Stimulated activated CD4-positive, alpha-beta T cell treated with anti-CD3 and anti-CD28 coated beads, Interleukin-4, amount 100 ng/mL, for 4 hours (primary cell): ENCODE measurements around the gene MAN1B1.

Experiments used
- DNase-seq, 2 experiments: peaks; one replicate each; pipeline ENCODE4 v3.0.0-alpha.2; 2020

The MAN1B1 gene

DNA sequence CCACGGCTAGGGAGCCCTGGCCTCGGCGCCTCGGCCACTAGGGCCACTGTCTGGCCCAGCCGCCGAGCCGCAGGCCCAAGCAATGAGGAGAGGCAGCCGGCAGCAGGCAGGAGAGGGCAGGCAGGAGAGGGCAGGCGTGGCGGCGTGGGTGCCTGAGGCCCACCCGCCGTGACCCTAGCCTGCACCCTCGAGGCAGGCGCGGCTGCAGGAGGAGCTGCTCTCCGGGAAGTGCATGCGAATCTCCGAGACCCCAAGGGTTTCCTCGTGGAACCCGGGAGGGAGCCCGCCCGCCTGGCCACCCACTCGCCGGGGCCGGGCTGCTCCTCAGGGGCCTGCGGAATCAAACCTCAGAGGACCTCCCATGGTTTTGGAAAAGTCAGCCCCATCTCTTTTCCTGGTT is 61.5 kb downstream of the MAN1B1 start:
- DNase-seq: no peak

DNA sequence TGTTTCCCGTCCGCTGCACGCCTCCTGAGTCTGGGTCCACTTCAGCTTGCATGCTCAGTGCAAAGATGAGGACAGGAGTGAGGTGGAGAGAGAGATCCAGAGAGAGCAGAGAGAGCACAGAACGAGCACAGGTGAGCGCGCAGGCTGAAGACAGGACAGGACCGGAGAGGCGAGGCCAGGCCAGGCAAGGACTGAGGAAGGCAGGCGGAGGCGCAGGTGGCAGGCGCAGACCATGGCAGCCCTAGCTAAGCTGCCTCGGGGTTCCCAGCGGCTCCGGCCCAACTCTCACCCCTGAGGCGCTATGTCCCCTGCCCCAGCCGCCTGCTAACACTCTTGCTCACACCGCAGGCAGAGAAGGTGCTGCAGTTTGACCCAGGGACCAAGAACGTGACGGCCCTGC is 61.9 kb downstream of the MAN1B1 start:
- no peak for DNase-seq

DNA sequence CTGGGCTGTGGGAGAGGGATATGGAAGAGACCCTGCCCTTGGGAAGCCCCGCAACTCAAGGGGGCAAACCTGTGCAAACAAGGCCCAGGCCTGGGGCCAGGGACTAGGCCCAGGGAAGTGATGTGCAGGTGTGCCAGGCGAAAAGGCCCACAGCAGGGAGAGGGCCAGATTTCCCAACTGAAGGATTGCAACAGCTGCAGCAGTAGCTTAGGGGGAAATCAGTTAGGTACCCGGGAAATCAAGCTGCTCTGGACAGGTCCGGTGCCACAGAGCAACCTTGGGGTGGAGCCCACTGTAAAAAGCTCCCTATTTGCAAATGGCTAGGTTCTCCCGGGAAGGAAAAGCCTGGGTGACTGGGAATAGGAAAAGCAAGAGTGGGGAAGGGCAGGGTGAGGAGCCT is 62.6 kb downstream of the MAN1B1 start:
- no peak for DNase-seq

DNA sequence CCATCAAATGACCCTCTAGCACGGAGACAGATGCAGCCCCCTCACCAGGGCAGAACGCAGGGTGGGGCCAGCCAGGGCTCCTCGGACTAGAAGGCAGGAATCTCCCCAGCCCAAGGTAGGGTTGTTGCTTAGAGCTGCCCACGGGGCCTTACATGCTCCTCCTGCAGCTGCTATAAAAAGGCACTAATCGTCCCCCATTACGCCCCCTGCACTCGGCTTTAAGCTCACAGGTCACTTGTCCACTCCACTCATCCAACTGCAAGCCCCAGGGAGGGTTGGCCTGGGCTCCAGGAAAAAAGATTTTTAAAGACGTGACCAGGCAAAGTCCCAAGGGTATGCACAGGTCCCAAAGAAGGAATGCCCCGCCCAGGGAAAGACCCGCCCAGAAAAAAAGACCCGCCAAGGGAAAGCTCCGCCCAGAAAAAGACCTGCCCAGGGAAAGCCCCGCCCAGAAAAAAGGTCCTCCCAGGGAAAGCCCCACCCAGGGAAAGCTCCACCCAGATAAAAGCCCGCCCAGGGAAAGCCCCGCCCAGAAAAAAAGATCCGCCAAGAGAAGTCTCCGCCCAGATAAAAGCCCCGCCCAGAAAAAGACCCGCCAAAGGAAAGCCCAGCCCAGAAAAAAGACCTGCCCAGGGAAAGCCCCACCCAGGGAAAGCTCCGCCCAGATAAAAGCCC is 63.3 kb downstream of the MAN1B1 start:
- no peak for DNase-seq

DNA sequence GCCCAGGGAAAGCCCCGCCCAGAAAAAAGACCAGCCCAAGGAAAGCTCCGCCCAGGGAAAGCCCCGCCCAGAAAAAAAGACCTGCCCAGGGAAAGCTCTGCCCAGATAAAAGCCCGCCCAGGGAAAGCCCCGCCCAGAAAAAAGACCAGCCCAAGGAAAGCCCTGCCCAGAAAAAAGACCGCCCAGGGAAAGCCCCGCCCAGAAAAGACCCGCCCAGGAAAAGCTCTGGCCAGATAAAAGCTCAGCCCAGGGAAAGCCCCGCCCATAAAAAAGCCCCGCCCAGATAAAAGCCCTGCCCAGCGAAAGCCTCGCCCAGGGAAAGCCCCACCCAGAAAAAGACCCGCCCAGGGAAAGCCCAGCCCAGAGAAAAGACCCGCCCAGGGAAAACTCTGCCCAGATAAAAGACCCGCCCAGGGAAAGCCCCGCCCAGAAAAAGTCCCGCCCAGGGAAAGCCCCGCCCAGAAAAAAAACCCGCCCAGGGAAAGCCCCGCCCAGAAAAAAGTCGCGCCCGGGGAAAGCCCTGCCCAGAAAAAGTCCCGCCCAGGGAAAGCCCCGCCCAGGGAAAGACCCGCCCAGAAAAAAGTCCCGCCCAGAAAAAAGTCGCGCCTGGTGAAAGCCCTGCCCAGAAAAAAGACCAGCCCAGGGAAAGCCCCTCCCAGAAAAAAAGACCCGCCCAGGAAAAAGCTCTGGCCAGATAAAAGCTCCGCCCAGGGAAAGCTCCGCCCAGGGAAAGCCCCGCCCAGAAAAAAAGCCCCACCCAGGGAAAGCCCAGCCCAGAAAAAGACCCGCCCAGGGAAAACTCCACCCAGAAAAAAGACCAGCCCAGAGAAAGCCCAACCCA is 64.1 kb downstream of the MAN1B1 start:
- peak; percentile 18 to 45 for DNase-seq

DNA sequence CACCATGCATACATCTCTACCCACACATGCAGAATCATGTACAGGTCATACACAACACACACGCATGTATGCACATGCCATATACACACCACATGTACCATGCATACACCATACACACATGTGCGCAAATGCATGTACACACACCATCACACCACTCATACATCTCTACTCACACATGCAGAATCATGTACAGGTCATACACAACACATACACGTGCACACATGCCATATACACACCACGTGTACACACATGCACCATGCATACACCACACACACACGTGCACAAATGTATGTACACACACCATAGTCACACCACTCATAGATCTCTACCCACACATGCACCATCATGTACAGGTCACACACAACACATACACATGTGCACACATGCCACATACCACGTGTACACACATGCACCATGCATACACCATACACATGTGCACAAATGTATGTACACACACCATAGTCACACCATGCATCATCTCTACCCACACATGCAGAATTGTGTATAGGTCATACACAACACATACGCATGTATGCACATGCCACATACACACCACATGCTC is 66.1 kb downstream of the MAN1B1 start:
- DNase-seq: no peak

DNA sequence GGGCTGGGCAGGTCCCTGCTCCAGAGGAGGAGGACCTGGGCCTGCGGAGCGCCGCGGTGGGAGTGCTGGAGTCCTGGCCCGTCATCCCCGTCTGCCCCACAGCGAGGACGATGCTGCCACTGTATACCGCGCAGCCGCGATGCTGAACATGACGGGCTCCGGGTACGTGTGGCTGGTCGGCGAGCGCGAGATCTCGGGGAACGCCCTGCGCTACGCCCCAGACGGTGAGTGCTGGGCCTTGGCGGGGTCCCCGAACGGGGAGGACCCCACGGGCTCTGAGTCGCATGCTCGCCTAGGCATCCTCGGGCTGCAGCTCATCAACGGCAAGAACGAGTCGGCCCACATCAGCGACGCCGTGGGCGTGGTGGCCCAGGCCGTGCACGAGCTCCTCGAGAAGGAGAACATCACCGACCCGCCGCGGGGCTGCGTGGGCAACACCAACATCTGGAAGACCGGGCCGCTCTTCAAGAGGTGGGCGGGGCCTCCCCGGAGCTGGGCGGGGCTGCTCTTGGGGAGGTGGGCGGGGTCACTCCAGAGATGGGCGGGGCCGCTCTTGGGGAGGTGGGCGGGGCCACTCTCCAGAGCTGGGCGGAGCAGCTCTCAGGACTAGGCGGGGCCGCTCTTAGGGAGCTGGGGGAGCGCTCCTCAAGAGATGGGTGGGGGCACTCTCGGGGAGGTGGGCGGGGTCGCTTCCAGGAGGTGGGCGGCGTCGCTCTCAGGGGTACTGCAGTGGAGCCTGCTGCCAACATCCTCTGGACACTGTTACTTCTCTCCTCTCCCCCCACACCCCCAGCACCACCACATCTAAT is 70.0 kb downstream of the MAN1B1 start:
- DNase-seq: peak; percentile 65 to 83

DNA sequence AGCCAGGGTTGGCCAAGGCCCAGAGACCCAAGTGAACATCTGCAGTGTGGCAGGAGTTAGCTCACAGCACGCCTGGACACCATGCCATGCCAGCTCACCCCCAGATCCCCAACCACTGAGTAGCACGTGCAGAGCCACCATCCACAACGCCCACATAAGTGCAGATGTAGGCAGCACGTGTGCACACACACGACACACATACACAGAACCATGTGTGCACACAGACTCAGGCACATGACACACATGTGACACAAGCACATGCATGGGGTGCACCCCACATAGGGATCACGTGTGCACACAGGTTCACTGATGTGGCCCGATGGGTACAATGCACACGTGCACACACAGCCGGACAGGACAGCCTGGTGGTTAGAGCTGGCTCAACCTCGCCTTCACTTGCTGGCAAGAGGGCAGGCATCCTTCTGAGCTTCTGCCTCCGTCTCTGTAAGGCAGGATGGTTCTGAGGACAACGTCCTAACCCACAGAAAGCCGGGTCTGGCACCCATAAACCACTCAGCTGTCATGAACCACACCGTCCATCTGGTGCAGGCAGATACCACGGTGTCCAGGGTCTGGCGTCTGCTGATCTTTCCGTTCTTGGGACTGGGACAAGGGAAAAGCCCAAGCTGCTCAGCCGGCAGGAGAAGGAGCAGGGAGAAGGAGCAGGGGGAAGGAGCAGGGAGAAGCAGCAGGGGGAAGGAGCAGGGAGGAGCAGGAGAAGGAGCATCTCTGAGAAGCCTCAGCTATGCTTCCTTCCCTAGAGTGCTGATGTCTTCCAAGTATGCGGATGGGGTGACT is 71.0 kb downstream of the MAN1B1 start:
- DNase-seq: no peak

DNA sequence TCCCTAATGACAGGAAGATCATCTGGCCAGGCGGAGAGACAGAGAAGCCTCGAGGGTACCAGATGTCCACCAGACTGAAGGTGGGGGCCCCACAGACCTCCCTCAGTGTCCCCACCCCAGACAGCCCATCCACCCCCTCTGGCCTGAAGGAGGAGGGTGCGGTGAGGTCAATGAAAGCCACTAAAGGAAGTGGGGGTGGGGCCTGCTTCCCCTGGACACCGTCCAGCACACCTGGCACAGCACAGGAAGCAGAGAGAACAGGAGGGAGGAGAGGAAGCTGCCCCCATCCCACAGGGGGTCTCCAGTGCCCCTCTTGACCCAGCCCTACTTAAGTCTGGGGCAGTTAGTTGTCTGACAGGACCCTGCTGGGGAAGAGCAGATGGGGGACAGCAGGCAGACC is 71.8 kb downstream of the MAN1B1 start:
- DNase-seq: no peak
